ENCODE data around the gene HS2ST1.

Gene HS2ST1

DNA sequence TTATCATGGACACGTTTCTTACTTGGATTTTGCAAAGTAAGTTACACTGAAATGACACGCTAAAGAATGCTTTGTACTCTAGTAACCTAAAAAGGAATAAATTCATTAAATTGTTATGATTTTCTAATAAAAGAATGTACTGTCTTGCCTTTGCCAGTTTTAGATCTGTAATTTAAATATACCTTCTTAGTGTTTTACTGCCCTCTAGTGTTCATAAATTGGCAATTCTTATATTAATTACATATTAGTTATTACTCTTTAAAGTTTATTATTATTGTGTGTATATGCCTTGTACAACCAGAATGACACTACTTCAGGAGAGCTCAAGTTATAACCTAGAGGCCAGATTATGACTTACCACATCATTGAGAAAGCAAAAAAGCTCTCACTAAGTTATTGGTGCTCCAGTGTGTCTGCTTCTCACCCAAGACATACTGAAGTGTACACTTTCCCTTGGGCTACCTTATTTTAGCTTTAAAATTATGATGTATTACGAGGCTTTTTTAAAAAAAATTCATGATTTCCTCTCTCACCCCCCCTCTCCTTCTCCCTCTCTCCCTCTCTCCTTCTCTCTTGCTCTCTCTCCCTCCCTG lies 169.9 kb downstream of the HS2ST1 start:
- Histone ChIP-seq H3K4me3 (replicated peaks; ENCODE audit: insufficient read depth, low read length) (no peak overlapping the region), H3K27me3 (ENCODE audit: insufficient read depth, poor library complexity, severe bottlenecking) (no peaks in the 10 kb centered on the region), H3K27ac (replicated peaks) (no peak overlapping the region)
- TF ChIP-seq, protein P1, sequence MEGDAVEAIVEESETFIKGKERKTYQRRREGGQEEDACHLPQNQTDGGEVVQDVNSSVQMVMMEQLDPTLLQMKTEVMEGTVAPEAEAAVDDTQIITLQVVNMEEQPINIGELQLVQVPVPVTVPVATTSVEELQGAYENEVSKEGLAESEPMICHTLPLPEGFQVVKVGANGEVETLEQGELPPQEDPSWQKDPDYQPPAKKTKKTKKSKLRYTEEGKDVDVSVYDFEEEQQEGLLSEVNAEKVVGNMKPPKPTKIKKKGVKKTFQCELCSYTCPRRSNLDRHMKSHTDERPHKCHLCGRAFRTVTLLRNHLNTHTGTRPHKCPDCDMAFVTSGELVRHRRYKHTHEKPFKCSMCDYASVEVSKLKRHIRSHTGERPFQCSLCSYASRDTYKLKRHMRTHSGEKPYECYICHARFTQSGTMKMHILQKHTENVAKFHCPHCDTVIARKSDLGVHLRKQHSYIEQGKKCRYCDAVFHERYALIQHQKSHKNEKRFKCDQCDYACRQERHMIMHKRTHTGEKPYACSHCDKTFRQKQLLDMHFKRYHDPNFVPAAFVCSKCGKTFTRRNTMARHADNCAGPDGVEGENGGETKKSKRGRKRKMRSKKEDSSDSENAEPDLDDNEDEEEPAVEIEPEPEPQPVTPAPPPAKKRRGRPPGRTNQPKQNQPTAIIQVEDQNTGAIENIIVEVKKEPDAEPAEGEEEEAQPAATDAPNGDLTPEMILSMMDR (IDR thresholded peaks at IDR 0.05; ENCODE audit: insufficient read depth, low read length) = no peak
- TF ChIP-seq, protein P2, sequence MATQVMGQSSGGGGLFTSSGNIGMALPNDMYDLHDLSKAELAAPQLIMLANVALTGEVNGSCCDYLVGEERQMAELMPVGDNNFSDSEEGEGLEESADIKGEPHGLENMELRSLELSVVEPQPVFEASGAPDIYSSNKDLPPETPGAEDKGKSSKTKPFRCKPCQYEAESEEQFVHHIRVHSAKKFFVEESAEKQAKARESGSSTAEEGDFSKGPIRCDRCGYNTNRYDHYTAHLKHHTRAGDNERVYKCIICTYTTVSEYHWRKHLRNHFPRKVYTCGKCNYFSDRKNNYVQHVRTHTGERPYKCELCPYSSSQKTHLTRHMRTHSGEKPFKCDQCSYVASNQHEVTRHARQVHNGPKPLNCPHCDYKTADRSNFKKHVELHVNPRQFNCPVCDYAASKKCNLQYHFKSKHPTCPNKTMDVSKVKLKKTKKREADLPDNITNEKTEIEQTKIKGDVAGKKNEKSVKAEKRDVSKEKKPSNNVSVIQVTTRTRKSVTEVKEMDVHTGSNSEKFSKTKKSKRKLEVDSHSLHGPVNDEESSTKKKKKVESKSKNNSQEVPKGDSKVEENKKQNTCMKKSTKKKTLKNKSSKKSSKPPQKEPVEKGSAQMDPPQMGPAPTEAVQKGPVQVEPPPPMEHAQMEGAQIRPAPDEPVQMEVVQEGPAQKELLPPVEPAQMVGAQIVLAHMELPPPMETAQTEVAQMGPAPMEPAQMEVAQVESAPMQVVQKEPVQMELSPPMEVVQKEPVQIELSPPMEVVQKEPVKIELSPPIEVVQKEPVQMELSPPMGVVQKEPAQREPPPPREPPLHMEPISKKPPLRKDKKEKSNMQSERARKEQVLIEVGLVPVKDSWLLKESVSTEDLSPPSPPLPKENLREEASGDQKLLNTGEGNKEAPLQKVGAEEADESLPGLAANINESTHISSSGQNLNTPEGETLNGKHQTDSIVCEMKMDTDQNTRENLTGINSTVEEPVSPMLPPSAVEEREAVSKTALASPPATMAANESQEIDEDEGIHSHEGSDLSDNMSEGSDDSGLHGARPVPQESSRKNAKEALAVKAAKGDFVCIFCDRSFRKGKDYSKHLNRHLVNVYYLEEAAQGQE (IDR thresholded peaks at IDR 0.05; ENCODE audit: insufficient replicate concordance, low read depth) = no peak
- no peak for TF ChIP-seq GABPA (IDR thresholded peaks at IDR 0.05; ENCODE audit: low read depth)
- no peak for TF ChIP-seq SPI1 (IDR thresholded peaks at IDR 0.05; ENCODE audit: borderline replicate concordance, low read depth)
- no peak for TF ChIP-seq POLR2AphosphoS5 (IDR thresholded peaks at IDR 0.05; ENCODE audit: low read depth)
- DNase-seq (ENCODE audit: low read depth in 1 of 2, low spot score in 1 of 2) = no peak

DNA sequence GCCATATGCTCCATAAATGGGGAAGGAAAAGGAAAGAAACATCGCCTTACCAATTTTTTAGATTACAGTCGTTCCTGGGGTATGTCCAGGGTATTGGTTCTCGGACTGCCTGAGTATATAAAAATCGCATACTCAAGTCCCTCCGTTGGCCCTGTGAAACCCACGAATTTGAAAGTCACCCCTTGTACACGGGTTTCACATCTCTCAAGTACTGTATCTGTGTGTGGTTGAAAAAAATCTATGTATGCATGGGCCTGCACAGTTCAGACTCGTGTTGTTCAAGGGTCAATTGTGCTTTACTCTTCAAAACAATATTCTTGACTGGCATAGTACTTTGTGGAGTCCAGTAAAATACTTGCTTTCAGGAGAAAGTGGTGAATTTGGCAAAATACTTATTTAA lies 171.7 kb downstream of the HS2ST1 start:
- H3K27ac ChIP-seq (replicated peaks) = no peak overlapping the region
- no peaks in the 10 kb centered on the region for H3K27me3 ChIP-seq (ENCODE audit: insufficient read depth, poor library complexity, severe bottlenecking)
- TF ChIP-seq, protein P1 (IDR thresholded peaks at IDR 0.05; ENCODE audit: insufficient read depth, low read length) = no peak
- TF ChIP-seq, protein P2 (IDR thresholded peaks at IDR 0.05; ENCODE audit: insufficient replicate concordance, low read depth) = no peak
- TF ChIP-seq GABPA (IDR thresholded peaks at IDR 0.05; ENCODE audit: low read depth) (no peak), SPI1 (IDR thresholded peaks at IDR 0.05; ENCODE audit: borderline replicate concordance, low read depth) (no peak), POLR2AphosphoS5 (IDR thresholded peaks at IDR 0.05; ENCODE audit: low read depth) (no peak)
- DNase-seq (ENCODE audit: low read depth in 1 of 2, low spot score in 1 of 2) = no peak
- H3K4me3 ChIP-seq (replicated peaks; ENCODE audit: insufficient read depth, low read length) = no peak overlapping the region

DNA sequence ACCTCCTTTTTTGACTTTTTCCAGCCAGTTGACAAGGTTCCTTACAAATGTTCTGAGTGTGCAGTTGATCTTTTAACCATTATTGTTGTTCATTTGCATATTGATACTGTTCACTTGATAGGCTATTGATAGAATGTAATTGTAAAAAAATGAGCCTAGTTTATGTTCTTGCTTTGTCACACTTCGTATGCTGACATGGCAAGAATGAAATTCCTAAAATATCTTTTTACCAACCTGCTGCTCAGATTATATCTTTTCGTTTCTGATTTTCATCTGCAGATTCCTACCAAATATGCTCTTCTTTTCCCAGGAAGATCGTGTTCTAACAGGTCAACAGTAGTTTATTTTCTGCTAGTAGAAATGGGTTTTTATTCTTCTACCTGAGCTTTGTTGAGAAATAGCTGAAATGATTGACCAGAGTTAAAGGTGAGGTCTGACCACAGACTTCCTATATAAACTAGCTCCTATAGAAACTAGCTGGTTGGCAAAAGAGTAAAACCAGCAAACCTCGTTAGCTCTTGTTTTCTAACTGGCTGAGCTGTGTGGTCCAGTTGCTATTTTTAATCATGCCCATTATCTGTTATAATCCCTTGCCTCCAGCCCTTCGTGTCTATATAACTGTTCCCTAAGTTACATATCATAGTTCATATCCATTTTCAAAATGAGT lies 174.8 kb downstream of the HS2ST1 start:
- H3K27me3 ChIP-seq (ENCODE audit: insufficient read depth, poor library complexity, severe bottlenecking) = no peaks in the 10 kb centered on the region
- TF ChIP-seq POLR2AphosphoS5 (IDR thresholded peaks at IDR 0.05; ENCODE audit: low read depth) = no peak
- TF ChIP-seq SPI1 (IDR thresholded peaks at IDR 0.05; ENCODE audit: borderline replicate concordance, low read depth) = no peak
- TF ChIP-seq, protein P1 (IDR thresholded peaks at IDR 0.05; ENCODE audit: insufficient read depth, low read length) = no peak
- TF ChIP-seq, protein P2 (IDR thresholded peaks at IDR 0.05; ENCODE audit: insufficient replicate concordance, low read depth) = no peak
- TF ChIP-seq GABPA (IDR thresholded peaks at IDR 0.05; ENCODE audit: low read depth) = no peak
- H3K27ac ChIP-seq (replicated peaks) = no peak overlapping the region
- H3K4me3 ChIP-seq (replicated peaks; ENCODE audit: insufficient read depth, low read length) = no peak overlapping the region
- no peak for DNase-seq (ENCODE audit: low read depth in 1 of 2, low spot score in 1 of 2)

Data from HL-60 (cell line).